ENCODE data around the gene RABGAP1L. TPM values are rescaled to one million over a fixed set of nuclear protein-coding genes. Genes with fewer than 3 reads are reported as not detected.
"Not testable (repeated sequence)": the region's sequence is repeated elsewhere in the genome, so short reads cannot be mapped to it uniquely, and the experiment has no call there.

The RABGAP1L gene
- total RNA-seq, 4 donors from 2014 or later = 39.3 to 101 (median 63.7) TPM

DNA sequence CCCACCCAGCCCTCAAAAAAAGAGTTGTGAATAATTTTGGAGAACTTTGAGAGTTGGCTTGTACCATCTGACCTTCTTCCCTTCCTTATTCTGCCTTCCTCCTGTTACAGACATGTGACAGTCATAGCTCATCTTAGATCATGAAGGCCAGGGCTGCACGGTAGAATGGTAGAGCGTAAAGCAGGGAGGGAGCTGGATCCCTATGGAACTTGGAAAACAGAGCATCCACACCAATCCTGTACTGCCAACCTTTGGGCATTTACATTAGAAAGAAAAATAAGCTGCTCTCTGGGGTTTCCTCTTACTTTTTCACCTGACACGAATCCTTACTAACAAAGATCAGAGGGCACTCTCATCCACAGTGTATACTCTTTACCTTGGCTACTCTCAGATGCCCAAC is 409.9 kb downstream of the RABGAP1L start:
- H3K4me1 ChIP-seq = no peaks in the 10 kb centered on the region
- WGBS = 92% methylated on average over 3 of the region's 3 CpGs
- no peaks in the 10 kb centered on the region for H3K27me3 ChIP-seq
- no peak for TF ChIP-seq POLR2A (IDR thresholded peaks at IDR 0.05; ENCODE audit: low read depth)
- TF ChIP-seq, protein P1, sequence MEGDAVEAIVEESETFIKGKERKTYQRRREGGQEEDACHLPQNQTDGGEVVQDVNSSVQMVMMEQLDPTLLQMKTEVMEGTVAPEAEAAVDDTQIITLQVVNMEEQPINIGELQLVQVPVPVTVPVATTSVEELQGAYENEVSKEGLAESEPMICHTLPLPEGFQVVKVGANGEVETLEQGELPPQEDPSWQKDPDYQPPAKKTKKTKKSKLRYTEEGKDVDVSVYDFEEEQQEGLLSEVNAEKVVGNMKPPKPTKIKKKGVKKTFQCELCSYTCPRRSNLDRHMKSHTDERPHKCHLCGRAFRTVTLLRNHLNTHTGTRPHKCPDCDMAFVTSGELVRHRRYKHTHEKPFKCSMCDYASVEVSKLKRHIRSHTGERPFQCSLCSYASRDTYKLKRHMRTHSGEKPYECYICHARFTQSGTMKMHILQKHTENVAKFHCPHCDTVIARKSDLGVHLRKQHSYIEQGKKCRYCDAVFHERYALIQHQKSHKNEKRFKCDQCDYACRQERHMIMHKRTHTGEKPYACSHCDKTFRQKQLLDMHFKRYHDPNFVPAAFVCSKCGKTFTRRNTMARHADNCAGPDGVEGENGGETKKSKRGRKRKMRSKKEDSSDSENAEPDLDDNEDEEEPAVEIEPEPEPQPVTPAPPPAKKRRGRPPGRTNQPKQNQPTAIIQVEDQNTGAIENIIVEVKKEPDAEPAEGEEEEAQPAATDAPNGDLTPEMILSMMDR (IDR thresholded peaks at IDR 0.05) = no peak
- TF ChIP-seq EP300 (IDR thresholded peaks at IDR 0.05) = no peak
- no peak for TF ChIP-seq POLR2AphosphoS5 (IDR thresholded peaks at IDR 0.05)
- no peaks in the 10 kb centered on the region for H3K9me3 ChIP-seq
- DNase-seq (ENCODE audit: extremely low spot score) = no peak
- intact Hi-C loops (cut with DNase I) = no loop called here
- H3K36me3 ChIP-seq = no peaks in the 10 kb centered on the region
- no peak overlapping the region for H3K4me3 ChIP-seq
- no peak overlapping the region for H3K27ac ChIP-seq (replicated peaks in 1 of 4)

DNA sequence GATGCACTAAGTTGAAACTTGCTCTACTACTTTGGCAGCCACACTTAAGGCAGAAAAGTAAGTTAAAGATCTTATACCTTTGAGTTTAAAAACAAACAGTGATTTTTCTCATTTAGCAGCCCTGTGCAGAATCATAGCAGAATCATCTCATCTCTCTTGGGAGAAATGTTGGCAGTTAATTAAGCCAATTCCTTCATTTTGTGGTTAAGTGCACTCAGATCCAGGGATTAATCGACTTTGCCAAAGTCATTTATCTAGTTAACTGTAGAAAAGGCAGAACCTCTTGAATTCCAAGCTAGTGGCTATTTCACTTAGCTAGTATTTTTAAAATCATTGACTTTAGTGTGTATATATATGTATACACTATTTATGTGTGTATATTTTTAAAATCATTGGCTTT is 413.5 kb downstream of the RABGAP1L start:
- H3K9me3 ChIP-seq = peaks cover 0 to 18% (median 3%) of the 10 kb centered on the region in 4 donors
- WGBS = 77% methylated on average over 1 of the region's 1 CpG
- no peak overlapping the region for H3K27ac ChIP-seq (replicated peaks in 1 of 4)
- H3K36me3 ChIP-seq = no peaks in the 10 kb centered on the region
- DNase-seq (ENCODE audit: extremely low spot score) = no peak
- H3K27me3 ChIP-seq = no peaks in the 10 kb centered on the region
- H3K4me3 ChIP-seq = no peak overlapping the region
- no peaks in the 10 kb centered on the region for H3K4me1 ChIP-seq
- no peak for TF ChIP-seq EP300 (IDR thresholded peaks at IDR 0.05)
- TF ChIP-seq, protein P1 (IDR thresholded peaks at IDR 0.05) = no peak
- intact Hi-C loops (cut with DNase I) = no loop called here

DNA sequence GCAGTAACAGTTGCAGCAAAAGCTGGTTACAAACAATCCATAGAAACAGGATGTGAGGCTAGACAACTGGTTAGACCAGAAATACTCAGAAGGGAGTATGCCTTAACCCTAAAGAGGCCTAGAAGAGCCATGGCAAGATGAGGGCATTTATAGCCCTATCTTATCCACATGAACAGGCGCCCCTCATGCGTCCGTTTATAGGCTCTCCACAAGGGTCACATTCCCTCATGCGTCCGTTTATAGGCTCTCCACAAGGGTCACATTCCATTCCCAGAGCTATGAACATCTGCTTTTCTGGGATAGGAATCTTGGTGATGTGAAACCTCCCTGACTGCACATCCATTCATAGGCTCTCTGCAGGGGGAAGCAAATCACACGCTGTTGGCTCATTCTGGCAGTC is 416.8 kb downstream of the RABGAP1L start:
- H3K27ac ChIP-seq (replicated peaks in 1 of 4); intact Hi-C loops (cut with DNase I); DNase-seq (ENCODE audit: extremely low spot score); H3K36me3 ChIP-seq; H3K4me1 ChIP-seq; H3K27me3 ChIP-seq; H3K4me3 ChIP-seq: not testable (repeated sequence)
- peaks cover 0 to 18% (median 3%) of the 10 kb centered on the region in 4 donors for H3K9me3 ChIP-seq
- 82% methylated on average over 6 of the region's 6 CpGs for WGBS

DNA sequence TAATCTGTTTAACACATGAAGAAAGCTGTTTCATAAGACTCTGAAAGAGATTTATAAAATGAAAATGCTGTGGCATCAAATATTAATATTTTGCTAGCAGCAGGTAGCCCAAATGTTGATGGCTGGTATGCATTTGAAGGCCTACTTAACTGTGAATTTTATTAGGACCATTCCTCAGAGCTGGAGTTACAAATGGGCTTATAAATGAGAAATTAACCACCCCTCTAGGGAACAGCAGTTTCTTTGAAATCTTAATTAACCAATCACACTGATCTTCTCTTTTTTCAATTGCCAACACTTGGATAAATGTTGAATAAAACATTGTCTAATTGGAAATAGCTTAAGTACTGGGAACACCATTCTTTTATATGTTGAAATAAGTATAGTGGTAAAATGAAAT is 418.4 kb downstream of the RABGAP1L start:
- Histone ChIP-seq H3K4me3 (no peak overlapping the region), H3K9me3 (peaks cover 0 to 18% (median 3%) of the 10 kb centered on the region in 4 donors), H3K27me3 (no peaks in the 10 kb centered on the region), H3K4me1 (no peaks in the 10 kb centered on the region), H3K36me3 (no peaks in the 10 kb centered on the region), H3K27ac (replicated peaks in 1 of 4) (no peak overlapping the region)
- intact Hi-C loops (cut with DNase I) = no loop called here
- TF ChIP-seq EP300 (IDR thresholded peaks at IDR 0.05) (no peak), POLR2AphosphoS5 (IDR thresholded peaks at IDR 0.05) (no peak), POLR2A (IDR thresholded peaks at IDR 0.05; ENCODE audit: low read depth) (no peak)
- TF ChIP-seq, protein P1 (IDR thresholded peaks at IDR 0.05) = no peak
- no peak for DNase-seq (ENCODE audit: extremely low spot score)

DNA sequence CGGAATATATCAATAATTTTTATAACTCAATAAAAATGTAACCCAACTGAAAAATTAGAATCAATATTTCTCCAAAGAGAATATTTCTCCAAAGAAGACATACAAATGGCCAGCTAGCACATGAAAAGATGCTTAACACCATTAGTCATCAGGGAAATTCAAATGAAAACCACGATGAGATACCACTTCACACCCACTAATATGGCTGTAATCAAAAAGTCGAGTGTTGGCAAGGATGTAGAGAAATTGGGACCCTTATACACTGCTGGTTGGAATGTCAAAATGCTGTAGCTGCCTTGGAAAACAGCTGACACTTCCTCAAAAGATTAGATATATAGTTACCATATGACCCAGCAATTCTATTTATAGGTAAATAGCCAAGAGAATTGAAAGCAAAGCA is 421.5 kb downstream of the RABGAP1L start:
- Histone ChIP-seq H3K36me3 (no peaks in the 10 kb centered on the region), H3K27ac (replicated peaks in 1 of 4) (no peak overlapping the region), H3K9me3 (peaks cover 0 to 6% (median 3%) of the 10 kb centered on the region in 4 donors), H3K4me1 (no peaks in the 10 kb centered on the region), H3K27me3 (no peaks in the 10 kb centered on the region), H3K4me3 (no peak overlapping the region)
- DNase-seq (ENCODE audit: extremely low spot score) = no peak
- intact Hi-C loops (cut with DNase I) = no loop called here
- 63% methylated on average over 3 of the region's 3 CpGs for WGBS
- TF ChIP-seq POLR2AphosphoS5 (IDR thresholded peaks at IDR 0.05) = no peak
- TF ChIP-seq, protein P1 (IDR thresholded peaks at IDR 0.05) = no peak
